Stimulated activated CD8-positive, alpha-beta memory T cell treated with anti-CD3 and anti-CD28 coated beads, Interleukin-4, amount 100 ng/mL, for 48 hours (primary cell): ENCODE measurements around the gene NRG3.
A peak's percentile ranks its signal among the peaks of the same experiment; 100 is the strongest.

Experiments
- DNase-seq: peaks from one replicate; pipeline ENCODE4 v3.0.0-alpha.2; 2020

The NRG3 gene

GRCh38 chr10:82742898-82743297 lies 867.9 kb downstream of the NRG3 start:
- no peak for DNase-seq

GRCh38 chr10:82750538-82750937 lies 875.5 kb downstream of the NRG3 start:
- DNase-seq, result no peak

- no peak for DNase-seq
Measured at GRCh38 chr10:82757397-82757796, 882.4 kb downstream of the NRG3 start.

GRCh38 chr10:82757901-82758300 lies 882.9 kb downstream of the NRG3 start:
- DNase-seq, result no peak

- no peak for DNase-seq
Measured at GRCh38 chr10:82759050-82759449, 884.1 kb downstream of the NRG3 start.

GRCh38 chr10:82762641-82763040 lies 887.6 kb downstream of the NRG3 start:
- DNase-seq, result no peak

GRCh38 chr10:82768040-82768439 lies 893.0 kb downstream of the NRG3 start:
- DNase-seq, result no peak

GRCh38 chr10:82778908-82779307 lies 903.9 kb downstream of the NRG3 start:
- DNase-seq, result no peak

- DNase-seq, result no peak
Measured at GRCh38 chr10:82796510-82796909, 921.5 kb downstream of the NRG3 start.

- no peak for DNase-seq
Measured at GRCh38 chr10:82801289-82801688, 926.3 kb downstream of the NRG3 start.

GRCh38 chr10:82811621-82812020 lies 936.6 kb downstream of the NRG3 start:
- DNase-seq, result peak; percentile 23

GRCh38 chr10:82813856-82814255 lies 938.9 kb downstream of the NRG3 start:
- DNase-seq, result no peak

GRCh38 chr10:82814635-82815034 lies 939.6 kb downstream of the NRG3 start:
- no peak for DNase-seq

- DNase-seq, result no peak
Measured at GRCh38 chr10:82815680-82816079, 940.7 kb downstream of the NRG3 start.

- DNase-seq, result no peak
Measured at GRCh38 chr10:82817676-82818422, 942.9 kb downstream of the NRG3 start.

- DNase-seq, result no peak
Measured at GRCh38 chr10:82821043-82821442, 946.0 kb downstream of the NRG3 start.

- no peak for DNase-seq
Measured at GRCh38 chr10:82826132-82826531, 951.1 kb downstream of the NRG3 start.

- DNase-seq, result no peak
Measured at GRCh38 chr10:82827901-82828300, 952.9 kb downstream of the NRG3 start.

- DNase-seq, result no peak
Measured at GRCh38 chr10:82847242-82847641, 972.2 kb downstream of the NRG3 start.

GRCh38 chr10:82850191-82850590 lies 975.2 kb downstream of the NRG3 start:
- no peak for DNase-seq

GRCh38 chr10:82856957-82857613 lies 982.1 kb downstream of the NRG3 start:
- no peak for DNase-seq

- DNase-seq, result no peak
Measured at GRCh38 chr10:82861889-82862288, 986.9 kb downstream of the NRG3 start.

GRCh38 chr10:82865366-82865765 lies 990.4 kb downstream of the NRG3 start:
- DNase-seq, result no peak

- no peak for DNase-seq
Measured at GRCh38 chr10:82866424-82867020, 991.5 kb downstream of the NRG3 start.
